ENCODE measurements around the gene USP24.

- TF ChIP-seq POLR2A (IDR thresholded peaks at IDR 0.05) (no peak), CTCF (IDR thresholded peaks at IDR 0.05) (no peak)
Observed at GRCh38 chr1:55245781-55246180, 30.6 kb upstream of the USP24 start.
